ENCODE results near the gene RPL36.

The RPL36 gene

GRCh38 chr19:5671600-5671999 lies 18.5 kb upstream of the RPL36 start:
- ATAC-seq (ENCODE audit: low read depth) (no peak), DNase-seq (ENCODE audit: low spot score) (no peak)
- no peak for TF ChIP-seq CTCF (IDR thresholded peaks at IDR 0.05; ENCODE audit: poor library complexity, severe bottlenecking)
- Histone ChIP-seq H3K27me3 (ENCODE audit: insufficient read depth, poor library complexity, severe bottlenecking) (no peaks in the 10 kb centered on the region), H3K36me3 (ENCODE audit: low read depth) (peaks cover 25% of the 10 kb centered on the region), H3K4me3 (ENCODE audit: severe bottlenecking) (no peak overlapping the region), H3K9me3 (ENCODE audit: severe bottlenecking) (no peaks in the 10 kb centered on the region), H3K4me1 (ENCODE audit: insufficient read depth, poor library complexity, severe bottlenecking) (no peaks in the 10 kb centered on the region), H3K27ac (ENCODE audit: poor library complexity, severe bottlenecking) (no peak overlapping the region)

GRCh38 chr19:5672708-5673459 lies 17.2 kb upstream of the RPL36 start:
- TF ChIP-seq CTCF (IDR thresholded peaks at IDR 0.05; ENCODE audit: poor library complexity, severe bottlenecking): no peak
- H3K27ac ChIP-seq (ENCODE audit: poor library complexity, severe bottlenecking): no peak overlapping the region
- H3K36me3 ChIP-seq (ENCODE audit: low read depth): peaks cover 12% of the 10 kb centered on the region
- no peaks in the 10 kb centered on the region for H3K4me1 ChIP-seq (ENCODE audit: insufficient read depth, poor library complexity, severe bottlenecking)
- DNase-seq (ENCODE audit: low spot score) (no peak), ATAC-seq (ENCODE audit: low read depth) (no peak)
- no peak overlapping the region for H3K4me3 ChIP-seq (ENCODE audit: severe bottlenecking)
- H3K9me3 ChIP-seq (ENCODE audit: severe bottlenecking): no peaks in the 10 kb centered on the region
- H3K27me3 ChIP-seq (ENCODE audit: insufficient read depth, poor library complexity, severe bottlenecking): no peaks in the 10 kb centered on the region

- DNase-seq (ENCODE audit: low spot score) (no peak), ATAC-seq (ENCODE audit: low read depth) (no peak)
- Histone ChIP-seq H3K36me3 (ENCODE audit: low read depth) (peaks cover 8% of the 10 kb centered on the region; the same call in 1 of the 2 replicates), H3K9me3 (ENCODE audit: severe bottlenecking) (no peaks in the 10 kb centered on the region), H3K4me1 (ENCODE audit: insufficient read depth, poor library complexity, severe bottlenecking) (no peaks in the 10 kb centered on the region), H3K27ac (ENCODE audit: poor library complexity, severe bottlenecking) (no peak overlapping the region), H3K27me3 (ENCODE audit: insufficient read depth, poor library complexity, severe bottlenecking) (no peaks in the 10 kb centered on the region), H3K4me3 (ENCODE audit: severe bottlenecking) (no peak overlapping the region)
- TF ChIP-seq CTCF (IDR thresholded peaks at IDR 0.05; ENCODE audit: poor library complexity, severe bottlenecking): no peak
These were observed 16.3 kb upstream of the RPL36 start for GRCh38 chr19:5673752-5674151.

GRCh38 chr19:5674714-5675113 lies 15.4 kb upstream of the RPL36 start:
- H3K27me3 ChIP-seq (ENCODE audit: insufficient read depth, poor library complexity, severe bottlenecking): no peaks in the 10 kb centered on the region
- DNase-seq (ENCODE audit: low spot score) (no peak), ATAC-seq (ENCODE audit: low read depth) (no peak)
- no peak overlapping the region for H3K4me3 ChIP-seq (ENCODE audit: severe bottlenecking)
- no peak for TF ChIP-seq CTCF (IDR thresholded peaks at IDR 0.05; ENCODE audit: poor library complexity, severe bottlenecking)
- no peaks in the 10 kb centered on the region for H3K4me1 ChIP-seq (ENCODE audit: insufficient read depth, poor library complexity, severe bottlenecking)
- H3K36me3 ChIP-seq (ENCODE audit: low read depth): no peaks in the 10 kb centered on the region
- H3K9me3 ChIP-seq (ENCODE audit: severe bottlenecking): no peaks in the 10 kb centered on the region
- no peak overlapping the region for H3K27ac ChIP-seq (ENCODE audit: poor library complexity, severe bottlenecking)

GRCh38 chr19:5676105-5676771 lies 13.9 kb upstream of the RPL36 start:
- Histone ChIP-seq H3K27ac (ENCODE audit: poor library complexity, severe bottlenecking) (no peak overlapping the region), H3K4me1 (ENCODE audit: insufficient read depth, poor library complexity, severe bottlenecking) (no peaks in the 10 kb centered on the region), H3K27me3 (ENCODE audit: insufficient read depth, poor library complexity, severe bottlenecking) (no peaks in the 10 kb centered on the region), H3K9me3 (ENCODE audit: severe bottlenecking) (no peaks in the 10 kb centered on the region), H3K4me3 (ENCODE audit: severe bottlenecking) (no peak overlapping the region), H3K36me3 (ENCODE audit: low read depth) (no peaks in the 10 kb centered on the region)
- DNase-seq (ENCODE audit: low spot score): no peak
- ATAC-seq (ENCODE audit: low read depth): no peak
- no peak for TF ChIP-seq CTCF (IDR thresholded peaks at IDR 0.05; ENCODE audit: poor library complexity, severe bottlenecking)

All from RWPE2 (cell line).